Measurements from ENCODE around the gene NR2C2AP.
A peak's percentile ranks its signal among the peaks of the same experiment; 100 is the strongest.

NR2C2AP gene

DNA sequence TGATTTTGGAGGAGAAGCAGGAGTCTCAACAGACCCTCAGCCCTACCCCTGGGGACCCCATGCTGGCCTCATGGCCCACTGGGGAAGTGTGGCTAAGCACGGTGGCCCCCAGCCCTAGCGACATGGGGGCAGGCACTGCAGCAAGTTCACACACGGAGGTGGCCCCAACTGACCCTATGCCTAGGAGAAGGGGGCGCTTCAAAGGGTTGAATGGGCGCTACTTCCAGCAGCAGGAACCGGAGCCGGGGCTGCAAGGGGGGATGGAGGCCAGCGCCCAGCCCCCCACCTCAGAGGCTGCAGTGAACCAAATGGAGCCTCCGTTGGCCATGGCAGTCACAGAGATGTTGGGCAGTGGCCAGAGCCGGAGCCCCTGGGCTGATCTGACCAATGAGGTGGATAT, 23.4 kb upstream of the NR2C2AP start:
- H3K36me3 ChIP-seq (ENCODE audit: control insufficient read depth, insufficient read depth, low read length), result no peaks in the 10 kb centered on the region
- H3K27me3 ChIP-seq (replicated peaks; ENCODE audit: control insufficient read depth, insufficient read depth, low read length), result no peaks in the 10 kb centered on the region; the same call in 1 of the 2 replicates
- TF ChIP-seq CTCF (IDR thresholded peaks at IDR 0.05; ENCODE audit: insufficient read depth, low read length, poor library complexity, severe bottlenecking), result no peak
- no peak for DNase-seq (ENCODE audit: extremely low read depth, insufficient read length)
- H3K4me3 ChIP-seq (replicated peaks; ENCODE audit: low read depth, low read length), result no peak overlapping the region

DNA sequence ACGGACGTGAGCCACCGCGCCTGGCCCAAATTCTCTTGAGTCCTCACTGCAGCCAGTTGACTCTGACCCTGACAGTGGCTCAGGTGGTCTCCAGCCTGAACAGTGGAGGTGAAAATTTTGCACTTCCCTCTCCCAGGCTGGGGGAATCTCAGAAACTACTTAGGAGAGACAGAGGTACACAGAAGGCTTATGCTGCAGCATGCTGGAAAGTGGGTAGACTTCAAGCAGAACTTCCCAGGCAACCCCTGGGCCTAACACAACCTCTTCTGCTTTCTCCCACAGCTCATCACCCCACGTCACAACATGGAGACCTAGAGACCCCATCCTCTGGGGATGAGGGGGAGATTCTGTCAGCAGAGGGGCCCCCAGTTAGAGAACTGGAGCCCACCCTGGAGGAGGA, 23.0 kb upstream of the NR2C2AP start:
- Histone ChIP-seq H3K27me3 (replicated peaks; ENCODE audit: control insufficient read depth, insufficient read depth, low read length) (no peaks in the 10 kb centered on the region; the same call in 1 of the 2 replicates), H3K36me3 (ENCODE audit: control insufficient read depth, insufficient read depth, low read length) (no peaks in the 10 kb centered on the region), H3K4me3 (replicated peaks; ENCODE audit: low read depth, low read length) (no peak overlapping the region)
- TF ChIP-seq CTCF (IDR thresholded peaks at IDR 0.05; ENCODE audit: insufficient read depth, low read length, poor library complexity, severe bottlenecking), result no peak
- DNase-seq (ENCODE audit: extremely low read depth, insufficient read length), result no peak

GRCh38 chr19:19224852-19225494, 21.8 kb upstream of the NR2C2AP start:
- TF ChIP-seq CTCF (IDR thresholded peaks at IDR 0.05; ENCODE audit: insufficient read depth, low read length, poor library complexity, severe bottlenecking), result peak; percentile 76
- Histone ChIP-seq H3K27me3 (replicated peaks; ENCODE audit: control insufficient read depth, insufficient read depth, low read length) (no peaks in the 10 kb centered on the region; the same call in 1 of the 2 replicates), H3K36me3 (ENCODE audit: control insufficient read depth, insufficient read depth, low read length) (no peaks in the 10 kb centered on the region), H3K4me3 (replicated peaks; ENCODE audit: low read depth, low read length) (peak overlapping the region; percentile 42)
- DNase-seq (ENCODE audit: extremely low read depth, insufficient read length), result peak; percentile 76

DNA sequence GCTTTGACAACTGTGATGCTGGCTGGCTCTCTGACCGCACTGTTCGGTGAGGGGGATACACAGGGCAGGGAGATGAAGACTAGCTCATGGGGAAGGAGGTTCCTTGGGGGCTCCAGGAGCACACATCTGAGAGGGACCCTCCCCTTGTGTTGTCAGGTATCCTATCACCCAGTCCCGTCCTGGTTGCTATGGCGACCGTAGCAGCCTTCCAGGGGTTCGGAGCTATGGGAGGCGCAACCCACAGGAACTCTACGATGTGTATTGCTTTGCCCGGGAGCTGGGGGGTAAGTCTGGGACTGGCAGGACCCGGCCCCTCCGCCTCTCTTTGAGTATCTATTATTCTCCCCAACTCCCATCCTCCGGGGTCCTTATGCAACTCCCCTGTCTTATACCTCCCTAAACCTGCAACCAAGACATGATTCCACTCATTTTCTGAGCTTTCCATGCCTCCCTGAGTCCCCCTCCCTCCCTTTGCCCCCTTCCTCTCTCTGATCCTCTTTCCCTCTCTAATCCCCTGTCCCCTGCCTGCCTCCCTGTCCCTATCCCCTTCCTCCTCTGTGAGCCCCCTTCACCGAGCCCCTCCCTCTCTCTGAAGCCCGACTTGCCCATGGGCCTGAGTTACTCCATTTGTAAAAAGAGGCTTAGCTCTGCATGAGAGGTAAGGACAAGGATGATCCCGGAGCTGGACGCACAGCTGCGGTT, 21.1 kb upstream of the NR2C2AP start:
- no peak for TF ChIP-seq CTCF (IDR thresholded peaks at IDR 0.05; ENCODE audit: insufficient read depth, low read length, poor library complexity, severe bottlenecking)
- no peak overlapping the region for H3K4me3 ChIP-seq (replicated peaks; ENCODE audit: low read depth, low read length)
- H3K27me3 ChIP-seq (replicated peaks; ENCODE audit: control insufficient read depth, insufficient read depth, low read length), result no peaks in the 10 kb centered on the region; the same call in 1 of the 2 replicates
- DNase-seq (ENCODE audit: extremely low read depth, insufficient read length), result no peak
- no peaks in the 10 kb centered on the region for H3K36me3 ChIP-seq (ENCODE audit: control insufficient read depth, insufficient read depth, low read length)

- no peak for TF ChIP-seq CTCF (IDR thresholded peaks at IDR 0.05; ENCODE audit: insufficient read depth, low read length, poor library complexity, severe bottlenecking)
- no peak for DNase-seq (ENCODE audit: extremely low read depth, insufficient read length)
- Histone ChIP-seq H3K27me3 (replicated peaks; ENCODE audit: control insufficient read depth, insufficient read depth, low read length) (no peaks in the 10 kb centered on the region; the same call in 1 of the 2 replicates), H3K4me3 (replicated peaks; ENCODE audit: low read depth, low read length) (no peak overlapping the region), H3K36me3 (ENCODE audit: control insufficient read depth, insufficient read depth, low read length) (no peaks in the 10 kb centered on the region)
Measured at GRCh38 chr19:19223636-19224035, 20.4 kb upstream of the NR2C2AP start.
